Pancreas (tissue), 10 donors: Measurements from ENCODE around the gene CIROP. TPM values are rescaled to one million over a fixed set of nuclear protein-coding genes. Genes with fewer than 3 reads are reported as not detected.

Source experiments
- ATAC-seq, 4 donors: fragments of 200-7000 bp; cut with Tn5 transposase; one replicate each; pipeline versions ENCODE4 v1.8.0 to v1.9.1; 2020; ENCODE audit warnings: mild to moderate bottlenecking in 4 of 4, moderate library complexity in 4 of 4
- DNase-seq, 6 donors: peaks; one replicate each; pipeline ENCODE4 v3.0.0-alpha.2; 2020
- FAIRE-seq: peaks from 2 replicates; lab custom pipeline; 2012; peaks lifted over from hg19 to GRCh38; lab: Jason Lieb, UNC
- H3K27ac ChIP-seq, 4 donors: fragments of 200-600 bp; sonication (generic); 1 replicate in 3 of 4; 2 replicates in 1 of 4; pipeline versions ENCODE4 v1.5.0 to v1.8.0; 2020
- H3K27me3 ChIP-seq, 4 donors: fragments of 200-600 bp; one replicate each; pipeline ENCODE4 v1.8.0; 2021
- H3K36me3 ChIP-seq, 3 donors: fragments of 200-600 bp; sonication (generic) in 1 of 3; one replicate each; pipeline versions ENCODE4 v1.5.0 to v1.8.0; 2020 to 2021
- H3K4me1 ChIP-seq, 3 donors: fragments of 200-600 bp; one replicate each; pipeline ENCODE4 v1.8.0; 2021
- H3K4me3 ChIP-seq, 4 donors: fragments of 200-600 bp; sonication (generic) in 2 of 4; one replicate each; pipeline versions ENCODE4 v1.5.0 to v1.8.0; 2020 to 2021
- H3K9me3 ChIP-seq, 4 donors: fragments of 200-600 bp; one replicate each; pipeline ENCODE4 v1.8.0; 2021
- CTCF ChIP-seq, 4 donors: fragments of 200-600 bp; sonication (generic) in 3 of 4; IDR thresholded peaks; one replicate each; pipeline versions ENCODE4 v1.5.0 to v1.8.0; 2021; ENCODE audit warnings: antibody characterized with exemption in 4 of 4
- WGBS, 2 donors: extraction: QIAGEN DNeasy Blood & Tissue Kit; methylation state at CpG; one replicate each; pipeline ENCODE4 v1.1.7; 2013; 5-methylcytosine and 5-hydroxymethylcytosine counted together
- intact Hi-C, 3 donors: fragments of 100-400 bp; cut with DNase I; formaldehyde crosslinking; loops; one replicate each; pipeline versions ENCODE4 v1.11.1 to v1.14.2; 2022
- polyA plus RNA-seq, 2 donors: library from polyadenylated mRNA; stranded (reverse); fragments of 200-250 nt; gene quantifications; one replicate each; pipeline ENCODE4 v1.2.3, GENCODE V29; 2013
- total RNA-seq, 6 donors: library from RNA; stranded (reverse); fragmentation: NEBNext Ultra II Directional in 4 of 6; extraction: Animal tissue kit (Norgen Biotek cat#: 25700) in 4 of 6; gene quantifications; one replicate each; pipeline versions ENCODE4 v1.2.1 to v1.2.4, GENCODE V29; 2021 to 2023
- donor health status: healthy with polysubstance abuse.
- donor health status: DM: no; HTN: no; CAD: no; lungs with moderate emphysema.
- donor health status: DM: no; HTN: no; CAD: no.
- donor health status: control.
- donor health status: control.
- donor health status: Bipolar disorder and iron deficiency.
- donor health status: DM: yes; HTN: yes; CAD: no.
- donor health status: DM: no; HTN: no; CAD: no.
- donor health status: DM: no; HTN: no; CAD: no.
- donor health status: DM: yes; HTN: yes; CAD: no.

The CIROP gene
- total and polyA plus RNA-seq, 8 donors, result not detected

GRCh38 chr14:23106747-23107045 lies 1.9 kb upstream of the CIROP start:
- no peaks in the 10 kb centered on the region for H3K27me3 ChIP-seq
- no peak overlapping the region for H3K4me3 ChIP-seq
- intact Hi-C loops, result no loop called here
- no peaks in the 10 kb centered on the region for H3K4me1 ChIP-seq
- no peak for TF ChIP-seq CTCF (IDR thresholded peaks at IDR 0.05)
- no peak overlapping the region for H3K27ac ChIP-seq
- DNase-seq, result no peak
- no peaks in the 10 kb centered on the region for H3K9me3 ChIP-seq
- FAIRE-seq, result no peak
- no peaks in the 10 kb centered on the region for H3K36me3 ChIP-seq
- ATAC-seq, result no peak

- FAIRE-seq (no peak), DNase-seq (no peak), ATAC-seq (no peak)
- no peaks in the 10 kb centered on the region for H3K4me1 ChIP-seq
- H3K9me3 ChIP-seq, result no peaks in the 10 kb centered on the region
- no peak overlapping the region for H3K27ac ChIP-seq
- no peaks in the 10 kb centered on the region for H3K27me3 ChIP-seq
- WGBS, 2 donors, result 77 to 87% methylated on average over 4 of the region's 4 CpGs
- H3K4me3 ChIP-seq, result no peak overlapping the region
- no peak for TF ChIP-seq CTCF (IDR thresholded peaks at IDR 0.05)
- H3K36me3 ChIP-seq, result no peaks in the 10 kb centered on the region
- intact Hi-C loops, result no loop called here
Measured at GRCh38 chr14:23105348-23105824, 597 bp upstream of the CIROP start.

GRCh38 chr14:23104070-23104590 lies 659 bp downstream of the CIROP start:
- Histone ChIP-seq H3K36me3 (no peaks in the 10 kb centered on the region), H3K9me3 (no peaks in the 10 kb centered on the region), H3K4me1 (peaks cover 2 to 4% (median 2%) of the 10 kb centered on the region in 3 donors), H3K27me3 (no peaks in the 10 kb centered on the region), H3K27ac (no peak overlapping the region), H3K4me3 (no peak overlapping the region)
- DNase-seq (no peak), ATAC-seq (no peak), FAIRE-seq (no peak)
- no peak for TF ChIP-seq CTCF (IDR thresholded peaks at IDR 0.05)
- intact Hi-C loops, result no loop called here
- WGBS, 2 donors, result 57 to 68% methylated on average over 6 of the region's 6 CpGs

GRCh38 chr14:23103581-23103980 lies 1.2 kb downstream of the CIROP start:
- WGBS, 2 donors, result 79 to 87% methylated on average over 4 of the region's 4 CpGs
- Histone ChIP-seq H3K4me3 (no peak overlapping the region), H3K36me3 (peaks cover 0 to 2% (median 0%) of the 10 kb centered on the region in 3 donors), H3K9me3 (no peaks in the 10 kb centered on the region), H3K27ac (no peak overlapping the region), H3K27me3 (no peaks in the 10 kb centered on the region), H3K4me1 (peaks cover 4 to 8% (median 6%) of the 10 kb centered on the region in 3 donors)
- FAIRE-seq, result no peak
- DNase-seq, result no peak
- TF ChIP-seq CTCF (IDR thresholded peaks at IDR 0.05), result no peak
- intact Hi-C loops, result no loop called here
- no peak for ATAC-seq

- TF ChIP-seq CTCF (IDR thresholded peaks at IDR 0.05), result no peak
- no peak for DNase-seq
- intact Hi-C loops, result no loop called here
- no peak overlapping the region for H3K4me3 ChIP-seq
- peaks cover 0 to 10% (median 0%) of the 10 kb centered on the region in 3 donors for H3K36me3 ChIP-seq
- H3K9me3 ChIP-seq, result no peaks in the 10 kb centered on the region
- peaks cover 4 to 8% (median 6%) of the 10 kb centered on the region in 3 donors for H3K4me1 ChIP-seq
- WGBS, 2 donors, result 75 to 90% methylated on average over 2 of the region's 2 CpGs
- H3K27ac ChIP-seq, result no peak overlapping the region
- no peak for ATAC-seq
- no peak for FAIRE-seq
- no peaks in the 10 kb centered on the region for H3K27me3 ChIP-seq
Measured at GRCh38 chr14:23102801-23103200, 2.0 kb downstream of the CIROP start.
